DMS 273 treated with DMSO at 0.1 percent for 48 hours (cell line): ENCODE data around the gene ADAMTSL5.
"Not testable (repeated sequence)": the region's sequence is repeated elsewhere in the genome, so short reads cannot be mapped to it uniquely, and the experiment has no call there.

Source experiments
- DNase-seq: peaks from one replicate; lab custom pipeline; 2025; lab: John Stamatoyannopoulos, UW

The ADAMTSL5 gene

GRCh38 chr19:1478934-1479707 lies 33.7 kb downstream of the ADAMTSL5 start, which contains the start of gene C19orf25:
TSS of gene C19orf25 (minus strand) at chr19:1479215. CDS start at chr19:1478903, 312 bp downstream.
- DNase-seq: peak; percentile 68

- not testable (repeated sequence) for DNase-seq
Measured at GRCh38 chr19:1477056-1477455, 35.8 kb downstream of the ADAMTSL5 start.

GRCh38 chr19:1475751-1476437 lies 36.9 kb downstream of the ADAMTSL5 start:
- no peak for DNase-seq

GRCh38 chr19:1474765-1475351 lies 38.0 kb downstream of the ADAMTSL5 start:
- DNase-seq: no peak

GRCh38 chr19:1474011-1474764 lies 38.6 kb downstream of the ADAMTSL5 start:
- no peak for DNase-seq

GRCh38 chr19:1473085-1473851 lies 39.6 kb downstream of the ADAMTSL5 start:
- DNase-seq: no peak

GRCh38 chr19:1472231-1473084 lies 40.4 kb downstream of the ADAMTSL5 start:
- peak; percentile 29 for DNase-seq

- DNase-seq: no peak
Measured at GRCh38 chr19:1471515-1472160, 41.2 kb downstream of the ADAMTSL5 start.

GRCh38 chr19:1471010-1471514 lies 41.8 kb downstream of the ADAMTSL5 start:
- no peak for DNase-seq

GRCh38 chr19:1470305-1471009 lies 42.4 kb downstream of the ADAMTSL5 start:
- DNase-seq: peak; percentile 21

- DNase-seq: no peak
Measured at GRCh38 chr19:1470055-1470304, 42.8 kb downstream of the ADAMTSL5 start.

- DNase-seq: no peak
Measured at GRCh38 chr19:1469255-1470054, 43.4 kb downstream of the ADAMTSL5 start.

GRCh38 chr19:1468821-1469254 lies 44.0 kb downstream of the ADAMTSL5 start:
- no peak for DNase-seq

- no peak for DNase-seq
Measured at GRCh38 chr19:1468274-1468820, 44.5 kb downstream of the ADAMTSL5 start.

GRCh38 chr19:1467490-1468273 lies 45.1 kb downstream of the ADAMTSL5 start:
- no peak for DNase-seq

- DNase-seq: no peak
Measured at GRCh38 chr19:1467215-1467489, 45.7 kb downstream of the ADAMTSL5 start.

GRCh38 chr19:1466461-1467214 lies 46.2 kb downstream of the ADAMTSL5 start:
- no peak for DNase-seq
